Measurements from ENCODE around the gene CACNA1I. TPM values are rescaled to one million over a fixed set of nuclear protein-coding genes. Genes with fewer than 3 reads are reported as not detected.

Gene CACNA1I
- total RNA-seq, 1 donor: not detected

- no peak overlapping the region for H3K4me3 ChIP-seq (ENCODE audit: low read depth, low read length)
- DNase-seq (ENCODE audit: low read depth): no peak
- no peak for TF ChIP-seq CTCF (IDR thresholded peaks at IDR 0.05; ENCODE audit: insufficient read depth, low read depth, low read length)
Measured at GRCh38 chr22:39629851-39630250, 59.3 kb downstream of the CACNA1I start.

GRCh38 chr22:39630721-39631120 lies 60.2 kb downstream of the CACNA1I start:
- DNase-seq (ENCODE audit: low read depth): no peak
- TF ChIP-seq CTCF (IDR thresholded peaks at IDR 0.05; ENCODE audit: insufficient read depth, low read depth, low read length): no peak
- no peak overlapping the region for H3K4me3 ChIP-seq (ENCODE audit: low read depth, low read length)

GRCh38 chr22:39631381-39632286 lies 61.1 kb downstream of the CACNA1I start:
- DNase-seq (ENCODE audit: low read depth): no peak

GRCh38 chr22:39634530-39635405 lies 64.2 kb downstream of the CACNA1I start:
- no peak overlapping the region for H3K4me3 ChIP-seq (ENCODE audit: low read depth, low read length)
- TF ChIP-seq CTCF (IDR thresholded peaks at IDR 0.05; ENCODE audit: insufficient read depth, low read depth, low read length): no peak
- peak; percentile 59 for DNase-seq (ENCODE audit: low read depth)

More at GRCh38 chr22:39631381-39632286, 61.1 kb downstream of the CACNA1I start:
- TF ChIP-seq CTCF (IDR thresholded peaks at IDR 0.05; ENCODE audit: insufficient read depth, low read depth, low read length): no peak
- no peak overlapping the region for H3K4me3 ChIP-seq (ENCODE audit: low read depth, low read length)

GRCh38 chr22:39635719-39636118 lies 65.2 kb downstream of the CACNA1I start:
- no peak for DNase-seq (ENCODE audit: low read depth)
- no peak for TF ChIP-seq CTCF (IDR thresholded peaks at IDR 0.05; ENCODE audit: insufficient read depth, low read depth, low read length)

GRCh38 chr22:39638958-39639357 lies 68.4 kb downstream of the CACNA1I start:
- TF ChIP-seq CTCF (IDR thresholded peaks at IDR 0.05; ENCODE audit: insufficient read depth, low read depth, low read length): no peak
- DNase-seq (ENCODE audit: low read depth): no peak
- no peak overlapping the region for H3K4me3 ChIP-seq (ENCODE audit: low read depth, low read length)

More at GRCh38 chr22:39635719-39636118, 65.2 kb downstream of the CACNA1I start:
- no peak overlapping the region for H3K4me3 ChIP-seq (ENCODE audit: low read depth, low read length)

Data from fibroblast of villous mesenchyme (primary cell).